OCI-LY3 (cell line): Measurements from ENCODE around the gene RPL22L1.

ENCODE experiments used
- EZH2phosphoT487 ChIP-seq: fragments of 200-600 bp; shearing (Covaris generic); IDR thresholded peaks from 2 replicates; pipeline ENCODE4 v1.6.1; 2018; ENCODE audit warnings: antibody characterized with exemption, mixed run types, low read depth
- TF ChIP-seq, protein P1 (sequence below): fragments of 200-600, 300-600 bp; sonication (generic); IDR thresholded peaks from 2 replicates; pipeline ENCODE4 v1.5.1; 2014; ENCODE audit warnings: antibody characterized with exemption, low read length, low read depth

DNA sequence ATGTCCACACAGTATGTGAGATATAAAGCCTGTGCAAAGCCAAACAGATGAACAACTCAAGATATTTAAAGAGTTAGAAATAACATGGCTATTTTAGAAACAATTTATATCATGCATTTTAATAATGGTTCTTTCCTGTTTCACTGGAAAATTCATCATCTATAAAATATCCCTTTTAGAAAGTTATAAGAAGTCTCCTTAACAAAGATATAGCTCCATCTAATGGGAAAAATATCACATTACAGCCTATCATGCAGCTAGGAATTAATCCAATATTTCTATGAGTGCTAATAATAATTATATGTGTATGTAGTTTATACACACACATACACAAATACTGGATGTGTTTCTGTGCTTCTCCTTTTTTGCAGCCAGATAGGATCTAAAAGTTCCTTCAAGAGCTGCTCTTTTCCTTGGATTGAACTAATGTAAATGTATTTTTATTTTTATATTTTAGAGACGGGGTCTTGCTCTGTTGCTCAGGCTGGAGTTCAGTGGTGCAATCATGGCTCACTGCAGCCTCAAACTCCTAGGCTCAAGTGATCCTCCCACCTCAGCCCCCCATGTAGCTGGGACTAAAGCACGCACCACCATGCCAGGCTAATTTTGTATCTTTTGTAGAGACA, 21.6 kb downstream of the RPL22L1 start:
- TF ChIP-seq, protein P1, sequence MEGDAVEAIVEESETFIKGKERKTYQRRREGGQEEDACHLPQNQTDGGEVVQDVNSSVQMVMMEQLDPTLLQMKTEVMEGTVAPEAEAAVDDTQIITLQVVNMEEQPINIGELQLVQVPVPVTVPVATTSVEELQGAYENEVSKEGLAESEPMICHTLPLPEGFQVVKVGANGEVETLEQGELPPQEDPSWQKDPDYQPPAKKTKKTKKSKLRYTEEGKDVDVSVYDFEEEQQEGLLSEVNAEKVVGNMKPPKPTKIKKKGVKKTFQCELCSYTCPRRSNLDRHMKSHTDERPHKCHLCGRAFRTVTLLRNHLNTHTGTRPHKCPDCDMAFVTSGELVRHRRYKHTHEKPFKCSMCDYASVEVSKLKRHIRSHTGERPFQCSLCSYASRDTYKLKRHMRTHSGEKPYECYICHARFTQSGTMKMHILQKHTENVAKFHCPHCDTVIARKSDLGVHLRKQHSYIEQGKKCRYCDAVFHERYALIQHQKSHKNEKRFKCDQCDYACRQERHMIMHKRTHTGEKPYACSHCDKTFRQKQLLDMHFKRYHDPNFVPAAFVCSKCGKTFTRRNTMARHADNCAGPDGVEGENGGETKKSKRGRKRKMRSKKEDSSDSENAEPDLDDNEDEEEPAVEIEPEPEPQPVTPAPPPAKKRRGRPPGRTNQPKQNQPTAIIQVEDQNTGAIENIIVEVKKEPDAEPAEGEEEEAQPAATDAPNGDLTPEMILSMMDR: peak; percentile 51
- no peak for TF ChIP-seq EZH2phosphoT487
